Esophagus squamous epithelium (tissue), 5 donors: ENCODE data around the gene USP28. TPM values are rescaled to one million over a fixed set of nuclear protein-coding genes. Genes with fewer than 3 reads are reported as not detected.

Experiments
- DNase-seq: peaks from one replicate; lab custom pipeline; 2025; lab: John Stamatoyannopoulos, UW
- H3K27ac ChIP-seq, 4 donors: fragments of 200-600 bp; sonication (generic); one replicate each; pipeline ENCODE4 v1.5.1; 2016 to 2019; ENCODE audit warnings: mild to moderate bottlenecking in 1 of 4
- H3K27me3 ChIP-seq, 4 donors: fragments of 200-600 bp; sonication (generic); 1 replicate in 3 of 4; 2 replicates in 1 of 4; pipeline versions ENCODE4 v1.5.1 to v1.6.0; 2017 to 2021; ENCODE audit warnings: antibody characterized with exemption in 1 of 4
- H3K36me3 ChIP-seq, 3 donors: fragments of 200-600 bp; sonication (generic); one replicate each; pipeline ENCODE4 v1.5.1; 2016 to 2019
- H3K4me1 ChIP-seq, 3 donors: fragments of 200-600 bp; sonication (generic); one replicate each; pipeline ENCODE4 v1.5.1; 2017 to 2019
- H3K4me3 ChIP-seq, 4 donors: fragments of 200-600 bp; sonication (generic); 1 replicate in 3 of 4; 2 replicates in 1 of 4; pipeline ENCODE4 v1.5.1; 2016 to 2019; ENCODE audit warnings: mild to moderate bottlenecking in 2 of 4, moderate library complexity in 1 of 4
- H3K9me3 ChIP-seq, 3 donors: fragments of 200-600 bp; sonication (generic); one replicate each; pipeline ENCODE4 v1.5.1; 2016 to 2019
- POLR2A ChIP-seq, 4 donors: fragments of 450-650 bp; IDR thresholded peaks; one replicate each; pipeline ENCODE4 v1.6.1; 2017; ENCODE audit warnings: antibody characterized with exemption in 4 of 4, mild to moderate bottlenecking in 4 of 4, moderate library complexity in 3 of 4
- WGBS, 2 donors: methylation state at CpG; one replicate each; pipeline ENCODE4 v1.1.5; 2018; 5-methylcytosine and 5-hydroxymethylcytosine counted together
- intact Hi-C: fragments of 100-400 bp; cut with DNase I; formaldehyde crosslinking; loops from one replicate; pipeline ENCODE4 v1.15.0; 2022
- total RNA-seq, 4 donors: library from RNA; depleted of rRNA; stranded (reverse); fragments of >200 nt; gene quantifications; one replicate each; pipeline ENCODE4 v1.1.0, GENCODE V29; 2016
- TF ChIP-seq, protein P1 (sequence below), 6 experiments: fragments of 450-650 bp in 4 of 6; fragments of 200-600 bp in 2 of 6; sonication (generic) in 2 of 6; IDR thresholded peaks; one replicate each; pipeline ENCODE4 v1.5.1; 2016 to 2019; ENCODE audit warnings: antibody characterized with exemption in 6 of 6, mild to moderate bottlenecking in 4 of 6, moderate library complexity in 4 of 6
- donor health status: DM: yes; HTN: yes; CAD: no.

Gene USP28
- total RNA-seq, 4 donors from 2014 or later, result 11.4 to 38.6 (median 16.0) TPM

- Histone ChIP-seq H3K27me3 (no peaks in the 10 kb centered on the region), H3K36me3 (peaks cover 0 to 75% (median 4%) of the 10 kb centered on the region in 3 donors), H3K9me3 (no peaks in the 10 kb centered on the region), H3K27ac (no peak overlapping the region), H3K4me3 (no peak overlapping the region), H3K4me1 (no peaks in the 10 kb centered on the region)
- 82 to 93% methylated on average over 6 of the region's 6 CpGs for WGBS, 2 donors
- TF ChIP-seq, protein P1, sequence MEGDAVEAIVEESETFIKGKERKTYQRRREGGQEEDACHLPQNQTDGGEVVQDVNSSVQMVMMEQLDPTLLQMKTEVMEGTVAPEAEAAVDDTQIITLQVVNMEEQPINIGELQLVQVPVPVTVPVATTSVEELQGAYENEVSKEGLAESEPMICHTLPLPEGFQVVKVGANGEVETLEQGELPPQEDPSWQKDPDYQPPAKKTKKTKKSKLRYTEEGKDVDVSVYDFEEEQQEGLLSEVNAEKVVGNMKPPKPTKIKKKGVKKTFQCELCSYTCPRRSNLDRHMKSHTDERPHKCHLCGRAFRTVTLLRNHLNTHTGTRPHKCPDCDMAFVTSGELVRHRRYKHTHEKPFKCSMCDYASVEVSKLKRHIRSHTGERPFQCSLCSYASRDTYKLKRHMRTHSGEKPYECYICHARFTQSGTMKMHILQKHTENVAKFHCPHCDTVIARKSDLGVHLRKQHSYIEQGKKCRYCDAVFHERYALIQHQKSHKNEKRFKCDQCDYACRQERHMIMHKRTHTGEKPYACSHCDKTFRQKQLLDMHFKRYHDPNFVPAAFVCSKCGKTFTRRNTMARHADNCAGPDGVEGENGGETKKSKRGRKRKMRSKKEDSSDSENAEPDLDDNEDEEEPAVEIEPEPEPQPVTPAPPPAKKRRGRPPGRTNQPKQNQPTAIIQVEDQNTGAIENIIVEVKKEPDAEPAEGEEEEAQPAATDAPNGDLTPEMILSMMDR (IDR thresholded peaks at IDR 0.05), result no peak
- TF ChIP-seq POLR2A (IDR thresholded peaks at IDR 0.05), result no peak
- no peak for DNase-seq
- intact Hi-C loops, result no loop called here
Measured at GRCh38 chr11:113839842-113840241, 35.5 kb downstream of the USP28 start.

DNA sequence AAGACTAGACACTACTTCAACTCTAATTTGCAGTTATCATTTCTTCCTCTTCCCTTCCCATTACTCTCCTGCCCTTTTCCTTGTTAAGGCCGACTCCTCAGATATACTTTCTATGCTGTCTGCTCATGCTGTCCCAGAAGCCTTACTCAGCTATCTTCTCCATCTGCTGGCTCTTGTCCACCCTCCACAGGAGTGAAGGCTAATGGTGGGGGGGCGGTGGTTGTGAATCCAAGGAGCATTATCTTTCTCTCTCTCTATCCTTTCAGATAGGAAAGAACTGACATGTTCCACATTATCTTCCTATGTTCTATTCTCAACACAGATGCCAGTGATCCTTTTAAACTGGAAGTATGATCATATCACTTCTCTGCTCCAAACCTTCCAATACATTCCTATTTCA lies 37.4 kb downstream of the USP28 start:
- Histone ChIP-seq H3K27me3 (no peaks in the 10 kb centered on the region), H3K27ac (no peak overlapping the region), H3K36me3 (peaks cover 0 to 83% (median 4%) of the 10 kb centered on the region in 3 donors), H3K9me3 (no peaks in the 10 kb centered on the region), H3K4me1 (no peaks in the 10 kb centered on the region), H3K4me3 (no peak overlapping the region)
- TF ChIP-seq, protein P1 (IDR thresholded peaks at IDR 0.05), result no peak
- TF ChIP-seq POLR2A (IDR thresholded peaks at IDR 0.05), result no peak
- 86 to 93% methylated on average over 2 of the region's 2 CpGs for WGBS, 2 donors
- intact Hi-C loops, result no loop called here
- no peak for DNase-seq

GRCh38 chr11:113835306-113835705 lies 40.1 kb downstream of the USP28 start:
- no peak for DNase-seq
- intact Hi-C loops, result no loop called here
- H3K4me3 ChIP-seq, result no peak overlapping the region
- H3K27me3 ChIP-seq, result no peaks in the 10 kb centered on the region
- TF ChIP-seq, protein P1 (IDR thresholded peaks at IDR 0.05), result no peak
- no peak for TF ChIP-seq POLR2A (IDR thresholded peaks at IDR 0.05)
- H3K4me1 ChIP-seq, result no peaks in the 10 kb centered on the region
- no peak overlapping the region for H3K27ac ChIP-seq
- WGBS, 2 donors, result 87 to 91% methylated on average over 3 to 4 of the region's 4 CpGs
- peaks cover 0 to 92% (median 4%) of the 10 kb centered on the region in 3 donors for H3K36me3 ChIP-seq
- H3K9me3 ChIP-seq, result no peaks in the 10 kb centered on the region

- intact Hi-C loops, result no loop called here
- no peak overlapping the region for H3K4me3 ChIP-seq
- H3K36me3 ChIP-seq, result peaks cover 0 to 89% (median 0%) of the 10 kb centered on the region in 3 donors
- H3K27me3 ChIP-seq, result no peaks in the 10 kb centered on the region
- DNase-seq, result no peak
- WGBS, 2 donors, result 87 to 95% methylated on average over 8 of the region's 8 CpGs
- no peaks in the 10 kb centered on the region for H3K4me1 ChIP-seq
- no peak for TF ChIP-seq POLR2A (IDR thresholded peaks at IDR 0.05)
- TF ChIP-seq, protein P1 (IDR thresholded peaks at IDR 0.05), result no peak
- no peak overlapping the region for H3K27ac ChIP-seq
- H3K9me3 ChIP-seq, result no peaks in the 10 kb centered on the region
Measured at GRCh38 chr11:113833151-113833550, 42.2 kb downstream of the USP28 start.

- 71 to 80% methylated on average over 4 of the region's 4 CpGs for WGBS, 2 donors
- no peak for DNase-seq
- Histone ChIP-seq H3K27me3 (no peaks in the 10 kb centered on the region), H3K27ac (no peak overlapping the region), H3K9me3 (no peaks in the 10 kb centered on the region), H3K4me1 (no peaks in the 10 kb centered on the region), H3K36me3 (peaks cover 0 to 88% (median 0%) of the 10 kb centered on the region in 3 donors), H3K4me3 (no peak overlapping the region)
- intact Hi-C loops, result no loop called here
- TF ChIP-seq, protein P1 (IDR thresholded peaks at IDR 0.05), result no peak
- no peak for TF ChIP-seq POLR2A (IDR thresholded peaks at IDR 0.05)
Measured at GRCh38 chr11:113831314-113831713, 44.1 kb downstream of the USP28 start.
